Measurements from ENCODE around the gene S100PBP. TPM values are rescaled to one million over a fixed set of nuclear protein-coding genes. Genes with fewer than 3 reads are reported as not detected.

The S100PBP gene
- total RNA-seq, 1 experiment from 2014 or later: 50.1 TPM

DNA sequence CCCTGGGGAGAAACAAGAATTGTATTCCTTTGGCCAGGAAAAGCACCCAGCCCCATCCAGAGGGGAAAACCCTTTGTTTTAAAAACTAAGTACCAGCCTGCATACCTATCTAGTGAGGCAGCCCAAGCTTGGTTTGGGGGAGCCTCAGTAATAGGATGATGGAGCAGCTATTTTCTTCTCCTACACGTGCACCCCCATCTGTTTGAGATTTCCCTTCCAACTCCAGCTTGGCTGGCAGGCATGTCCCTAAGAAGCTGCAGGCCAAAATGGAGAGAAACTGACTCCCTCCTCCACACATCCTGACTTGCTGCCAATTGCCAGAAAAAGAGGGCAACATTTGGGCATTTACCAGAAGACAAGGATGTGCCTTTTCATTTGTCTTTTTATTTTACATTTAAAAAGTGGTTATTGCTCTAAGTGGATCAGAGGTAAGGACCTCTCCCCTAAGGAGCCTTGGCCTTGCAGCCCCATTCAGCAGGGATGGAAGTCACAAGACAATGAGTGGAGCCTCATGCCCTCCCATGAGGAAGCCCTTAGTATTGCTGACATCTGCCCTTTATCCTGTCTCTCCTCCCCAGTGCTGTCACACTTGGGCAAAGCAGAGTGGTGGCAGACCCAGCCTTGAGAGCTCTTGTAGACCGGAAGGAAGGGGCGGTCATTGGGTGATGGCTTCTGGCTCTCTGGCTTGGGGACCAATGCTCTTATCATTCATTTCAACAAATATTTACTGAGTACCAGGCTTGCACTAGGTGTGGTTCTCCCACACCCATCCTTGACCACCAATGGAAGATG, 44.6 kb downstream of the S100PBP start:
- H3K27ac Mint-ChIP-seq: peak overlapping the region in 2 of 3 experiments; percentile 32 to 66; a peak in 2 of 7 replicates
- no CpG with 5 or more reads among the region's 3 CpGs for WGBS (ENCODE audit: extremely low coverage, insufficient read length, low lambda C conversion rate)

More for the DNA sequence above, 44.6 kb downstream of the S100PBP start:
- Histone ChIP-seq H3K9me3 (ENCODE audit: control insufficient read depth, low read depth, low read length) (no peaks in the 10 kb centered on the region), H2BK120ac (ENCODE audit: low read depth, low read length, poor library complexity, severe bottlenecking) (no peak overlapping the region), H2AFZ (ENCODE audit: low read length) (no peak overlapping the region), H4K91ac (ENCODE audit: insufficient read length, low read depth, low read length) (no peak overlapping the region), H2BK20ac (ENCODE audit: low read depth, low read length, poor library complexity, severe bottlenecking) (no peak overlapping the region), H3K27me3 (ENCODE audit: insufficient read depth, low read length) (no peaks in the 10 kb centered on the region), H3K23me2 (ENCODE audit: insufficient read length, low read depth, low read length, poor library complexity, severe bottlenecking) (no peaks in the 10 kb centered on the region), H3T11ph (ENCODE audit: low read length) (no peak overlapping the region), H3K4me1 (ENCODE audit: insufficient read depth, low read length) (no peaks in the 10 kb centered on the region), H3K4ac (ENCODE audit: low read depth, low read length) (no peak overlapping the region), H4K8ac (replicated peaks; ENCODE audit: insufficient read length, low read depth, low read length) (no peak overlapping the region), H3K18ac (ENCODE audit: insufficient read length, low read depth, low read length) (no peak overlapping the region), H4K20me1 (ENCODE audit: control insufficient read depth, insufficient read depth, insufficient read length) (no peaks in the 10 kb centered on the region), H3K79me1 (ENCODE audit: insufficient read depth, low read depth, low read length, poor library complexity, severe bottlenecking) (no peaks in the 10 kb centered on the region), H2BK12ac (ENCODE audit: insufficient read length, low read depth, low read length) (no peak overlapping the region), H2BK15ac (ENCODE audit: low read depth, low read length) (no peak overlapping the region), H4K5ac (ENCODE audit: insufficient read length, low read depth, low read length) (no peak overlapping the region), H3K27ac (ENCODE audit: insufficient read length, low read depth, low read length) (no peak overlapping the region), H3K56ac (ENCODE audit: insufficient read length, low read depth, low read length) (no peak overlapping the region), H2BK5ac (ENCODE audit: insufficient read length, low read length) (no peak overlapping the region), H3K9ac (ENCODE audit: extremely low read depth, insufficient read length, low read length) (no peak overlapping the region), H2AK5ac (ENCODE audit: insufficient read length, low read length) (no peak overlapping the region), H3K23ac (ENCODE audit: insufficient read length, low read depth, low read length) (no peak overlapping the region), H3K14ac (ENCODE audit: insufficient read depth, low read length) (no peak overlapping the region), H3K4me2 (ENCODE audit: insufficient read depth, insufficient read length, low read length) (no peak overlapping the region), H3K79me2 (ENCODE audit: insufficient read depth, low read length) (no peaks in the 10 kb centered on the region)
- TF ChIP-seq, protein P1, sequence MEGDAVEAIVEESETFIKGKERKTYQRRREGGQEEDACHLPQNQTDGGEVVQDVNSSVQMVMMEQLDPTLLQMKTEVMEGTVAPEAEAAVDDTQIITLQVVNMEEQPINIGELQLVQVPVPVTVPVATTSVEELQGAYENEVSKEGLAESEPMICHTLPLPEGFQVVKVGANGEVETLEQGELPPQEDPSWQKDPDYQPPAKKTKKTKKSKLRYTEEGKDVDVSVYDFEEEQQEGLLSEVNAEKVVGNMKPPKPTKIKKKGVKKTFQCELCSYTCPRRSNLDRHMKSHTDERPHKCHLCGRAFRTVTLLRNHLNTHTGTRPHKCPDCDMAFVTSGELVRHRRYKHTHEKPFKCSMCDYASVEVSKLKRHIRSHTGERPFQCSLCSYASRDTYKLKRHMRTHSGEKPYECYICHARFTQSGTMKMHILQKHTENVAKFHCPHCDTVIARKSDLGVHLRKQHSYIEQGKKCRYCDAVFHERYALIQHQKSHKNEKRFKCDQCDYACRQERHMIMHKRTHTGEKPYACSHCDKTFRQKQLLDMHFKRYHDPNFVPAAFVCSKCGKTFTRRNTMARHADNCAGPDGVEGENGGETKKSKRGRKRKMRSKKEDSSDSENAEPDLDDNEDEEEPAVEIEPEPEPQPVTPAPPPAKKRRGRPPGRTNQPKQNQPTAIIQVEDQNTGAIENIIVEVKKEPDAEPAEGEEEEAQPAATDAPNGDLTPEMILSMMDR (conservative IDR thresholded peaks at IDR 0.05): no peak
- Mint-ChIP-seq H3K27me3 (ENCODE audit: low read depth) (no peaks in the 10 kb centered on the region), H3K9me3 (no peaks in the 10 kb centered on the region), H3K4me1 (peaks cover 0 to 2% of the 10 kb centered on the region in 2 experiments; a peak in 1 of 4 replicates), H3K36me3 (ENCODE audit: insufficient read depth in 1 of 3, low read depth in 3 of 3) (peaks cover 8 to 23% (median 22%) of the 10 kb centered on the region in 3 experiments), H3K4me3 (no peak overlapping the region)
- DNase-seq: no peak
